Hematopoietic multipotent progenitor cell treated with erythropoietin and hydrocortisone succinate and interleukin-3 and kit ligand, for 6 days (in vitro differentiated cells): ENCODE results near the gene PRF1.

Experiments
- DNase-seq: peaks from one replicate; pipeline ENCODE4 v3.0.0-alpha.2; 2015

The PRF1 gene

GRCh38 chr10:70575874-70576802 is 26.4 kb downstream of the PRF1 start:
- DNase-seq: peak; percentile 98

- DNase-seq: peak; percentile 47
Measured at GRCh38 chr10:70575486-70575873, 27.1 kb downstream of the PRF1 start.

GRCh38 chr10:70573599-70574506 is 28.7 kb downstream of the PRF1 start:
- DNase-seq: no peak

- DNase-seq: no peak
Measured at GRCh38 chr10:70571636-70572439, 30.7 kb downstream of the PRF1 start.

GRCh38 chr10:70571236-70571635 is 31.3 kb downstream of the PRF1 start:
- no peak for DNase-seq

- DNase-seq: no peak
Measured at GRCh38 chr10:70568781-70569495, 33.6 kb downstream of the PRF1 start.

- DNase-seq: no peak
Measured at GRCh38 chr10:70568113-70568512, 34.4 kb downstream of the PRF1 start.

GRCh38 chr10:70567603-70568002 is 34.9 kb downstream of the PRF1 start:
- no peak for DNase-seq

- no peak for DNase-seq
Measured at GRCh38 chr10:70566515-70567290, 35.8 kb downstream of the PRF1 start.

- peak; percentile 37 for DNase-seq
Measured at GRCh38 chr10:70565556-70566514, 36.7 kb downstream of the PRF1 start.

- peak; percentile 57 for DNase-seq
Measured at GRCh38 chr10:70564901-70565351, 37.6 kb downstream of the PRF1 start.

GRCh38 chr10:70564113-70564725 is 38.3 kb downstream of the PRF1 start:
- DNase-seq: no peak

- DNase-seq: no peak
Measured at GRCh38 chr10:70563230-70563629, 39.3 kb downstream of the PRF1 start.

- DNase-seq: no peak
Measured at GRCh38 chr10:70562036-70562755, 40.3 kb downstream of the PRF1 start.

- DNase-seq: no peak
Measured at GRCh38 chr10:70561558-70561957, 41.0 kb downstream of the PRF1 start.

- peak; percentile 52 for DNase-seq
Measured at GRCh38 chr10:70561070-70561469, 41.5 kb downstream of the PRF1 start.

GRCh38 chr10:70560511-70560941 is 42.0 kb downstream of the PRF1 start:
- no peak for DNase-seq

- no peak for DNase-seq
Measured at GRCh38 chr10:70559861-70560260, 42.7 kb downstream of the PRF1 start.
